Stimulated activated naive CD8-positive, alpha-beta T cell treated with anti-CD3 and anti-CD28 coated beads, Interleukin-15, amount 100 ng/mL, for 72 hours (primary cell): ENCODE measurements around the gene RAP1GDS1.
A peak's percentile ranks its signal among the peaks of the same experiment; 100 is the strongest.
"Not testable (repeated sequence)": the region's sequence is repeated elsewhere in the genome, so short reads cannot be mapped to it uniquely, and the experiment has no call there.

ENCODE experiments used
- ATAC-seq: fragments of 150-1000 bp; cut with Tn5 transposase; 2 replicates; pipeline ENCODE4 v1.10.0; 2021; ENCODE audit warnings: mild to moderate bottlenecking, moderate library complexity
- DNase-seq, 2 donors: peaks; one replicate each; pipeline ENCODE4 v3.0.0; 2021 to 2022
- H3K27ac Mint-ChIP-seq, 2 donors: one replicate each; pipeline ENCODE4 v1.8.0; 2022; ENCODE audit warnings: mild to moderate bottlenecking in 2 of 2, mixed read lengths in 2 of 2, moderate library complexity in 2 of 2
- H3K27me3 Mint-ChIP-seq: one replicate; pipeline ENCODE4 v1.8.0; 2022; ENCODE audit warnings: mixed read lengths
- H3K4me1 Mint-ChIP-seq: one replicate; pipeline ENCODE4 v1.8.0; 2022; ENCODE audit warnings: mild to moderate bottlenecking, mixed read lengths
- H3K4me3 Mint-ChIP-seq, 2 donors: one replicate each; pipeline ENCODE4 v1.8.0; 2022; ENCODE audit warnings: mild to moderate bottlenecking in 2 of 2, mixed read lengths in 2 of 2, moderate library complexity in 1 of 2
- H3K9me3 Mint-ChIP-seq, 2 donors: one replicate each; pipeline ENCODE4 v1.8.0; 2022; ENCODE audit warnings: mixed read lengths in 2 of 2

RAP1GDS1 gene

GRCh38 chr4:98262431-98262830 lies 1.2 kb downstream of the RAP1GDS1 start:
- ATAC-seq (no peak), DNase-seq (no peak)
- H3K4me3 Mint-ChIP-seq = peak overlapping the region; percentile 97 to 98
- H3K4me1 Mint-ChIP-seq = peaks cover 48% of the 10 kb centered on the region
- peaks cover 0 to 4% of the 10 kb centered on the region in 2 donors for H3K9me3 Mint-ChIP-seq
- no peaks in the 10 kb centered on the region for H3K27me3 Mint-ChIP-seq
- H3K27ac Mint-ChIP-seq = peak overlapping the region in 1 of 2 donors; percentile 97

GRCh38 chr4:98267498-98267897 lies 6.3 kb downstream of the RAP1GDS1 start:
- DNase-seq (no peak), ATAC-seq (no peak)
- Mint-ChIP-seq H3K27me3 (no peaks in the 10 kb centered on the region), H3K9me3 (peaks cover 0 to 10% of the 10 kb centered on the region in 2 donors), H3K4me1 (peaks cover 36% of the 10 kb centered on the region), H3K4me3 (no peak overlapping the region), H3K27ac (no peak overlapping the region)

- Mint-ChIP-seq H3K27ac (no peak overlapping the region), H3K4me1 (peaks cover 13% of the 10 kb centered on the region), H3K9me3 (peaks cover 10 to 12% of the 10 kb centered on the region in 2 donors), H3K27me3 (no peaks in the 10 kb centered on the region), H3K4me3 (no peak overlapping the region)
- no peak for DNase-seq
- peak; percentile 90 for ATAC-seq
These were observed 14.0 kb downstream of the RAP1GDS1 start for GRCh38 chr4:98275145-98275544.

DNA sequence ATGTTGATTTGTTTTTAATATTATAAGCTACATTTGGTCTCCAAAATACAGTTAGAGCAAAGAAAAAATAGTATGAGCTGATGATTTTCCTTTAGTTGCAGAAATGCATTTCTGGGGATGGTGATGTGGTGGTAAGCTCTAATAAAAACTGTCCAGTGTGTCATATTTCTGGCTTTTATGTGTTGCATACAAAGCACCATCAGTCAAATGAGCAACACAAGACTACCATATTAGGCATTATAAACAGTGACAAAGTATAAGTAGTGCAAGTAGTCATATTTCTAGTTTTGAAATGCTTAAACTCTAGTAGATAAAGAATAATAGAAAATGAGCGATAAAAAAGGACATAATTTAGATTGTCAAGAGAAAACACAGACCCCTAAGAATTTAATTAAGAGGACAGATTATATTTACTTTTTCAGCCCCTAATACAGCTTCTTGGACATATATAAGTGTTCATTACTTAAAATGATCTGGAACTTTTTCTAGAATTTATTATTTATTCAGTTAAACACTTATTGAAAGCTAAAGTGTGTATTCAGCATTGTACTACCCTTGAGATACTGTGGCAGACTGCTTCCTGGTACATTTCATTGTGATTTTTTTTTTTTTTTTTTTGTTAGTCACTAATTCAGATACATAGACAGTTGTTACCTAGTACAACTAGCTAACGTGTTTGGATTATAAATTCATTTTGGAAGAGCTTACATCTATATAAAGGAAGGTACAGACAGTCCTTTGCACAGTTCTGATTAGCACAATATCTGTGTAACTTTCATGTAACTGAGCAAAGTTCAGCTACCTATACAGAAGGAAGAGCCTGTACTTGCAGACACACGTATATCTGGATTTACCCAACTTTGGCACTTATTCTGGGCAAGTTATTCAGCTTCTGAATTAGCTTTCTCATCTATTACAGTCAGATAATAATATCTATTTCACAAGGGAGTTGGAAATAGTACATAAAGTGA lies 22.3 kb downstream of the RAP1GDS1 start:
- DNase-seq (no peak), ATAC-seq (peak; percentile 46)
- peaks cover 31% of the 10 kb centered on the region for H3K4me1 Mint-ChIP-seq
- no peaks in the 10 kb centered on the region for H3K27me3 Mint-ChIP-seq
- peaks cover 0 to 11% of the 10 kb centered on the region in 2 donors for H3K9me3 Mint-ChIP-seq
- no peak overlapping the region for H3K4me3 Mint-ChIP-seq
- H3K27ac Mint-ChIP-seq = no peak overlapping the region

GRCh38 chr4:98284640-98285046 lies 23.5 kb downstream of the RAP1GDS1 start:
- Mint-ChIP-seq H3K27me3 (no peaks in the 10 kb centered on the region), H3K27ac (no peak overlapping the region), H3K9me3 (peaks cover 0 to 11% of the 10 kb centered on the region in 2 donors), H3K4me3 (no peak overlapping the region), H3K4me1 (peaks cover 43% of the 10 kb centered on the region)
- DNase-seq = no peak
- ATAC-seq = no peak

DNA sequence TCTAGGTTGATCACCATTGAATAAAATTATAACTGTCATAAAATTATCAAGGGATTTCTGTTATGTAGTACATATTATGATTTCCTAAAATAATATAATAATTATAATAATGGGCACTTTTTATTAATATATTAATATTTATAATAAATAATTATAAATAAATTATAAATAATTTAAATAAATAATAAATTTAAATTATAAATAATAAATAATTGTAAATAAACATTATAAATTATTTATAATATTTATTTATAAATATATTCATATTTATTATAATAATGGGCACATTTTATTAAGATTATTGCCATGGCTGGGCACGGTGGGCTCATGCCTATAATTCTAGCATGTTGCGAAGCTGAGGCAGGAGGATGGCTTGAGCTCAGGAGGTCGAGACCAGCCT lies 24.5 kb downstream of the RAP1GDS1 start:
- H3K9me3 Mint-ChIP-seq = peaks cover 0 to 11% of the 10 kb centered on the region in 2 donors
- ATAC-seq (no peak), DNase-seq (no peak)
- no peaks in the 10 kb centered on the region for H3K27me3 Mint-ChIP-seq
- H3K4me3 Mint-ChIP-seq = no peak overlapping the region
- no peak overlapping the region for H3K27ac Mint-ChIP-seq
- H3K4me1 Mint-ChIP-seq = peaks cover 53% of the 10 kb centered on the region

DNA sequence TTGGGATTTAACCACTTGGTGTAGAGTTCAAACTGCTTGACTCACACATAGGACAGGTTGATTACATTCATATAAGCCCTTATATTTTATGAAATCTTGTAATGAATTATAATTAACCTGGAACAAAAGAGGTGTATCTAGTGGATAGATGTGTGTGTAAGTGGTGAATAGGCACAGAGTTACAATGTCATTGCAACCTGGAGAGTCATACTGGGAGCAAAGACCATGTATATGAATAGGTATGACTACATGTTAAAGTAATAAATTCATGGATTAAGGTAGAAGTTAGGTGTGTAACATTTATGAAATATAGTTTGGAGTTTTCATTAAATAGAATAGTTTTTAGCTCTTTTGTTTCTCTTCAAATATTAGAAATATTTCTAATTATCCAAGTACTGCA lies 26.1 kb downstream of the RAP1GDS1 start:
- no peak for DNase-seq
- peaks cover 49% of the 10 kb centered on the region for H3K4me1 Mint-ChIP-seq
- H3K4me3 Mint-ChIP-seq = no peak overlapping the region
- peak; percentile 69 for ATAC-seq
- H3K27ac Mint-ChIP-seq = no peak overlapping the region
- H3K9me3 Mint-ChIP-seq = no peaks in the 10 kb centered on the region
- H3K27me3 Mint-ChIP-seq = no peaks in the 10 kb centered on the region

GRCh38 chr4:98288671-98289070 lies 27.5 kb downstream of the RAP1GDS1 start:
- ATAC-seq, DNase-seq: not testable (repeated sequence)
- H3K4me1 Mint-ChIP-seq = peaks cover 36% of the 10 kb centered on the region

GRCh38 chr4:98289375-98289774 lies 28.2 kb downstream of the RAP1GDS1 start:
- Mint-ChIP-seq H3K4me3 (peak overlapping the region; percentile 69 to 75), H3K4me1 (peaks cover 33% of the 10 kb centered on the region), H3K9me3 (no peaks in the 10 kb centered on the region), H3K27ac (peak overlapping the region; percentile 63 to 78), H3K27me3 (no peaks in the 10 kb centered on the region)
- peak; percentile 69 for ATAC-seq
- no peak for DNase-seq

More at GRCh38 chr4:98288671-98289070, 27.5 kb downstream of the RAP1GDS1 start:
- peak overlapping the region; percentile 56 to 57 for H3K4me3 Mint-ChIP-seq
- H3K27me3 Mint-ChIP-seq, H3K27ac Mint-ChIP-seq, H3K9me3 Mint-ChIP-seq: not testable (repeated sequence)

- ATAC-seq = no peak
- H3K4me3 Mint-ChIP-seq = peak overlapping the region in 1 of 2 donors; percentile 18
- H3K27ac Mint-ChIP-seq = peak overlapping the region; percentile 45 to 83
- H3K9me3 Mint-ChIP-seq = no peaks in the 10 kb centered on the region
- no peaks in the 10 kb centered on the region for H3K27me3 Mint-ChIP-seq
- peaks cover 33% of the 10 kb centered on the region for H3K4me1 Mint-ChIP-seq
- no peak for DNase-seq
These were observed 29.3 kb downstream of the RAP1GDS1 start for GRCh38 chr4:98290511-98290910.

- Mint-ChIP-seq H3K9me3 (no peaks in the 10 kb centered on the region), H3K27me3 (no peaks in the 10 kb centered on the region), H3K4me1 (peaks cover 42% of the 10 kb centered on the region), H3K27ac (no peak overlapping the region), H3K4me3 (no peak overlapping the region)
- DNase-seq (no peak), ATAC-seq (no peak)
These were observed 32.1 kb downstream of the RAP1GDS1 start for GRCh38 chr4:98293104-98293887.

DNA sequence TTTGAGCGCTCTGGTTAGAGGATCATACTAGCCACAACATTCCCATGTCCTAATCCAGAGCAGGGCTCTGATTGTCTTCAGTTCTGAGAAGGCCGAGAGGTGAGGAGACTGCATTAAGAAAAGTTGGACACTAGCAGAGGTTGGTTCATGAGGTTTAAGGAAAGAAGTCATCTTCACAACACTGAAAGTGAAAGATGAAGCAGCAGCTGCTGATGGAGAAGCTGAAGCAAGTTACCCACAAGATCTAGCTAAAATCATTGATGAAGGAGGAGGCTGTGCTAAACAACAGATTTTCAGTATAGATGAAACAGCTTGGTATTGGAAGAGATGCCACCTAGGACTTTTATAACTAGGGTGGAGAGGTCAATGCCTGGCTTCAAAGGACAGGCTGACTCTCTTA lies 36.8 kb downstream of the RAP1GDS1 start:
- H3K4me1 Mint-ChIP-seq = peaks cover 14% of the 10 kb centered on the region
- no peak overlapping the region for H3K4me3 Mint-ChIP-seq
- H3K9me3 Mint-ChIP-seq = peaks cover 12 to 16% of the 10 kb centered on the region in 2 donors
- ATAC-seq = no peak
- H3K27me3 Mint-ChIP-seq = no peaks in the 10 kb centered on the region
- peak overlapping the region in 1 of 2 donors; percentile 61 for H3K27ac Mint-ChIP-seq
- DNase-seq = no peak

- peaks cover 26% of the 10 kb centered on the region for H3K4me1 Mint-ChIP-seq
- no peak for DNase-seq
- H3K27ac Mint-ChIP-seq = no peak overlapping the region
- no peak for ATAC-seq
- no peak overlapping the region for H3K4me3 Mint-ChIP-seq
- H3K9me3 Mint-ChIP-seq = peaks cover 23 to 29% of the 10 kb centered on the region in 2 donors
- no peaks in the 10 kb centered on the region for H3K27me3 Mint-ChIP-seq
These were observed 39.5 kb downstream of the RAP1GDS1 start for GRCh38 chr4:98300706-98301105.

- H3K27ac Mint-ChIP-seq = no peak overlapping the region
- H3K4me3 Mint-ChIP-seq = no peak overlapping the region
- H3K4me1 Mint-ChIP-seq = peaks cover 12% of the 10 kb centered on the region
- no peaks in the 10 kb centered on the region for H3K27me3 Mint-ChIP-seq
- no peak for ATAC-seq
- DNase-seq = no peak
- peaks cover 21 to 23% of the 10 kb centered on the region in 2 donors for H3K9me3 Mint-ChIP-seq
These were observed 44.4 kb downstream of the RAP1GDS1 start for GRCh38 chr4:98305576-98305975.

GRCh38 chr4:98310867-98311266 lies 49.7 kb downstream of the RAP1GDS1 start:
- Mint-ChIP-seq H3K9me3 (no peaks in the 10 kb centered on the region), H3K4me3 (no peak overlapping the region), H3K27me3 (no peaks in the 10 kb centered on the region), H3K27ac (no peak overlapping the region), H3K4me1 (no peaks in the 10 kb centered on the region)
- DNase-seq (no peak), ATAC-seq (no peak)

- no peak for ATAC-seq
- H3K4me1 Mint-ChIP-seq = no peaks in the 10 kb centered on the region
- no peaks in the 10 kb centered on the region for H3K9me3 Mint-ChIP-seq
- no peak overlapping the region for H3K27ac Mint-ChIP-seq
- DNase-seq = no peak
- H3K4me3 Mint-ChIP-seq = no peak overlapping the region
- no peaks in the 10 kb centered on the region for H3K27me3 Mint-ChIP-seq
These were observed 50.5 kb downstream of the RAP1GDS1 start for GRCh38 chr4:98311656-98312055.
